ACC112 (cell line): ENCODE data around the gene EOGT.

Experiments used
- H2AFZ ChIP-seq: fragments of 200-600 bp; sonication (generic); one replicate; pipeline ENCODE4 v1.6.0; 2017; ENCODE audit warnings: antibody characterized with exemption, low read length; ENCODE audit not compliant: unreplicated experiment
- H3K27ac ChIP-seq: fragments of 200-600 bp; sonication (generic); 2 replicates; pipeline ENCODE4 v1.5.1; 2014; ENCODE audit warnings: low read depth, mild to moderate bottlenecking, antibody characterized with exemption, low read length, moderate library complexity
- H3K27me3 ChIP-seq: fragments of 200-600 bp; sonication (generic); 2 replicates; pipeline ENCODE4 v1.6.1; 2014; ENCODE audit warnings: mild to moderate bottlenecking, antibody characterized with exemption, low read length, moderate library complexity, mixed read lengths; ENCODE audit not compliant: insufficient read depth
- H3K36me3 ChIP-seq: fragments of 200-600 bp; sonication (generic); 2 replicates; pipeline ENCODE4 v1.6.1; 2016; ENCODE audit warnings: mild to moderate bottlenecking, antibody characterized with exemption, low read length, moderate library complexity, mixed read lengths; ENCODE audit not compliant: insufficient read depth
- H3K4me1 ChIP-seq: fragments of 200-600 bp; sonication (generic); one replicate; pipeline ENCODE4 v1.6.1; 2016; ENCODE audit warnings: low read length, mixed read lengths; ENCODE audit not compliant: insufficient read depth, unreplicated experiment, control insufficient read depth
- H3K4me3 ChIP-seq: fragments of 200-600 bp; sonication (generic); 2 replicates; pipeline ENCODE4 v1.5.1; 2014; ENCODE audit warnings: mild to moderate bottlenecking, low read depth, low read length
- H3K79me2 ChIP-seq: fragments of 200-600 bp; sonication (generic); one replicate; pipeline ENCODE4 v1.6.0; 2016; ENCODE audit warnings: low read length; ENCODE audit not compliant: control insufficient read depth, unreplicated experiment, insufficient read depth

The EOGT gene

GRCh38 chr3:68987322-68987721 is 26.2 kb downstream of the EOGT start:
- H3K79me2 ChIP-seq: no peaks in the 10 kb centered on the region
- H3K27me3 ChIP-seq: no peaks in the 10 kb centered on the region
- H3K4me1 ChIP-seq: peaks cover 8% of the 10 kb centered on the region
- no peak overlapping the region for H3K27ac ChIP-seq
- no peak overlapping the region for H2AFZ ChIP-seq
- no peak overlapping the region for H3K4me3 ChIP-seq
- H3K36me3 ChIP-seq: peaks cover 44% of the 10 kb centered on the region

- H2AFZ ChIP-seq: no peak overlapping the region
- no peaks in the 10 kb centered on the region for H3K79me2 ChIP-seq
- no peak overlapping the region for H3K4me3 ChIP-seq
- H3K27ac ChIP-seq: no peak overlapping the region
- peaks cover 8% of the 10 kb centered on the region for H3K4me1 ChIP-seq
- peaks cover 44% of the 10 kb centered on the region for H3K36me3 ChIP-seq
- no peaks in the 10 kb centered on the region for H3K27me3 ChIP-seq
These were observed 26.8 kb downstream of the EOGT start for GRCh38 chr3:68986496-68987208.

GRCh38 chr3:68985146-68985790 is 28.2 kb downstream of the EOGT start:
- Histone ChIP-seq H3K4me3 (no peak overlapping the region), H3K27me3 (no peaks in the 10 kb centered on the region), H3K4me1 (peaks cover 8% of the 10 kb centered on the region), H2AFZ (no peak overlapping the region), H3K27ac (no peak overlapping the region), H3K36me3 (peaks cover 46% of the 10 kb centered on the region), H3K79me2 (no peaks in the 10 kb centered on the region)

GRCh38 chr3:68984011-68984530 is 29.4 kb downstream of the EOGT start:
- Histone ChIP-seq H2AFZ (no peak overlapping the region), H3K4me1 (peaks cover 7% of the 10 kb centered on the region), H3K27me3 (no peaks in the 10 kb centered on the region), H3K27ac (no peak overlapping the region), H3K36me3 (peaks cover 52% of the 10 kb centered on the region), H3K4me3 (no peak overlapping the region), H3K79me2 (no peaks in the 10 kb centered on the region)

GRCh38 chr3:68977486-68978167 is 35.9 kb downstream of the EOGT start:
- no peak overlapping the region for H3K27ac ChIP-seq
- H3K4me3 ChIP-seq: no peak overlapping the region
- no peaks in the 10 kb centered on the region for H3K79me2 ChIP-seq
- no peaks in the 10 kb centered on the region for H3K27me3 ChIP-seq
- H3K36me3 ChIP-seq: peaks cover 22% of the 10 kb centered on the region
- no peaks in the 10 kb centered on the region for H3K4me1 ChIP-seq
- no peak overlapping the region for H2AFZ ChIP-seq

- H3K4me1 ChIP-seq: no peaks in the 10 kb centered on the region
- H3K27me3 ChIP-seq: peaks cover 15% of the 10 kb centered on the region
- no peak overlapping the region for H3K4me3 ChIP-seq
- H3K36me3 ChIP-seq: peaks cover 8% of the 10 kb centered on the region
- H3K27ac ChIP-seq: no peak overlapping the region
- H3K79me2 ChIP-seq: no peaks in the 10 kb centered on the region
- H2AFZ ChIP-seq: no peak overlapping the region
These were observed 38.8 kb downstream of the EOGT start for GRCh38 chr3:68974711-68975110.

GRCh38 chr3:68973639-68974038 is 39.8 kb downstream of the EOGT start:
- Histone ChIP-seq H2AFZ (no peak overlapping the region), H3K36me3 (peaks cover 3% of the 10 kb centered on the region; the same call in 1 of the 2 replicates), H3K4me1 (no peaks in the 10 kb centered on the region), H3K79me2 (no peaks in the 10 kb centered on the region), H3K4me3 (no peak overlapping the region), H3K27me3 (peaks cover 26% of the 10 kb centered on the region), H3K27ac (no peak overlapping the region)

GRCh38 chr3:68972358-68972979 is 41.0 kb downstream of the EOGT start:
- no peaks in the 10 kb centered on the region for H3K79me2 ChIP-seq
- peaks cover 3% of the 10 kb centered on the region; the same call in 1 of the 2 replicates for H3K36me3 ChIP-seq
- H3K4me3 ChIP-seq: no peak overlapping the region
- H3K27ac ChIP-seq: no peak overlapping the region
- peak overlapping the region; percentile 77 for H2AFZ ChIP-seq
- H3K27me3 ChIP-seq: peaks cover 37% of the 10 kb centered on the region
- H3K4me1 ChIP-seq: no peaks in the 10 kb centered on the region

- Histone ChIP-seq H3K4me1 (no peaks in the 10 kb centered on the region), H2AFZ (no peak overlapping the region)
These were observed 48.8 kb downstream of the EOGT start for GRCh38 chr3:68964694-68965093.

GRCh38 chr3:68963891-68964290 is 49.6 kb downstream of the EOGT start:
- peaks cover 82% of the 10 kb centered on the region for H3K27me3 ChIP-seq
- no peak overlapping the region for H3K27ac ChIP-seq
- H2AFZ ChIP-seq: no peak overlapping the region
- no peaks in the 10 kb centered on the region for H3K79me2 ChIP-seq
- no peaks in the 10 kb centered on the region for H3K4me1 ChIP-seq
- H3K4me3 ChIP-seq: no peak overlapping the region
- no peaks in the 10 kb centered on the region for H3K36me3 ChIP-seq

More at GRCh38 chr3:68964694-68965093, 48.8 kb downstream of the EOGT start:
- no peak overlapping the region for H3K27ac ChIP-seq
- no peaks in the 10 kb centered on the region for H3K36me3 ChIP-seq
- no peak overlapping the region for H3K4me3 ChIP-seq
- no peaks in the 10 kb centered on the region for H3K79me2 ChIP-seq
- H3K27me3 ChIP-seq: peaks cover 82% of the 10 kb centered on the region
